Gastrocnemius medialis (tissue), 4 donors: ENCODE data around the gene RHBDD1. TPM values are rescaled to one million over a fixed set of nuclear protein-coding genes. Genes with fewer than 3 reads are reported as not detected.

ENCODE experiments used
- ATAC-seq, 2 donors: fragments of 150-250 bp; one replicate each; pipeline ENCODE4 v1.9.1; 2016
- DNase-seq, 2 donors: peaks; one replicate each; pipeline ENCODE4 v3.0.0-alpha.2; 2019
- H3K27ac ChIP-seq, 4 donors: fragments of 200-600 bp; sonication (generic); 1 replicate in 1 of 4; 2 replicates in 3 of 4; pipeline ENCODE4 v1.5.1; 2016 to 2018; ENCODE audit warnings: mild to moderate bottlenecking in 2 of 4, moderate library complexity in 1 of 4
- H3K27me3 ChIP-seq, 3 donors: fragments of 200-600 bp; sonication (generic) in 2 of 3; 1 replicate in 1 of 3; 2 replicates in 2 of 3; pipeline versions ENCODE4 v1.5.1 to v1.6.0; 2016 to 2019; ENCODE audit warnings: mild to moderate bottlenecking in 1 of 3, moderate library complexity in 1 of 3
- H3K36me3 ChIP-seq, 2 donors: fragments of 200-600 bp; sonication (generic) in 1 of 2; one replicate each; pipeline ENCODE4 v1.5.1; 2017 to 2018
- H3K4me1 ChIP-seq, 2 donors: fragments of 200-600 bp; sonication (generic) in 1 of 2; one replicate each; pipeline ENCODE4 v1.5.1; 2016 to 2017; ENCODE audit warnings: mild to moderate bottlenecking in 2 of 2
- H3K4me3 ChIP-seq, 4 donors: fragments of 200-600 bp; sonication (generic) in 3 of 4; 1 replicate in 1 of 4; 2 replicates in 3 of 4; pipeline ENCODE4 v1.5.1; 2016 to 2019; ENCODE audit warnings: mild to moderate bottlenecking in 2 of 4
- H3K9me3 ChIP-seq, 3 donors: fragments of 200-600 bp; sonication (generic) in 2 of 3; 1 replicate in 1 of 3; 2 replicates in 2 of 3; pipeline ENCODE4 v1.5.1; 2016 to 2019
- CTCF ChIP-seq, 5 experiments: fragments of 450-650 bp in 3 of 5; fragments of 200-600 bp in 2 of 5; sonication (generic) in 2 of 5; IDR thresholded peaks in 4 of 5; conservative IDR thresholded peaks in 1 of 5; 1 replicate in 4 of 5; 2 replicates in 1 of 5; pipeline ENCODE4 v1.5.1; 2016 to 2019; ENCODE audit warnings: antibody characterized with exemption in 5 of 5, mild to moderate bottlenecking in 3 of 5, moderate library complexity in 3 of 5
- POLR2A ChIP-seq, 2 donors: fragments of 450-650 bp; IDR thresholded peaks; one replicate each; pipeline ENCODE4 v1.6.1; 2017; ENCODE audit warnings: antibody characterized with exemption in 2 of 2, mild to moderate bottlenecking in 2 of 2, moderate library complexity in 2 of 2
- in situ Hi-C, 4 donors: fragments of 200-750 bp; cut with MboI; loops; one replicate each; pipeline versions ENCODE4 v1.15.0 to v1.8.0; 2017; ENCODE audit warnings: low sequenced_read_pairs in 4 of 4
- intact Hi-C: fragments of 100-400 bp; cut with DNase I; formaldehyde crosslinking; loops from one replicate; pipeline ENCODE4 v1.15.1; 2023; ENCODE audit warnings: low total_unique reads
- total RNA-seq, 4 donors: library from RNA; depleted of rRNA; stranded (reverse); fragments of >200 nt; gene quantifications; one replicate each; pipeline versions ENCODE4 v1.1.0 to v1.2.3, GENCODE V29; 2016

RHBDD1 gene
- total RNA-seq, 4 donors from 2014 or later = 6.2 to 14.2 (median 8.7) TPM

DNA sequence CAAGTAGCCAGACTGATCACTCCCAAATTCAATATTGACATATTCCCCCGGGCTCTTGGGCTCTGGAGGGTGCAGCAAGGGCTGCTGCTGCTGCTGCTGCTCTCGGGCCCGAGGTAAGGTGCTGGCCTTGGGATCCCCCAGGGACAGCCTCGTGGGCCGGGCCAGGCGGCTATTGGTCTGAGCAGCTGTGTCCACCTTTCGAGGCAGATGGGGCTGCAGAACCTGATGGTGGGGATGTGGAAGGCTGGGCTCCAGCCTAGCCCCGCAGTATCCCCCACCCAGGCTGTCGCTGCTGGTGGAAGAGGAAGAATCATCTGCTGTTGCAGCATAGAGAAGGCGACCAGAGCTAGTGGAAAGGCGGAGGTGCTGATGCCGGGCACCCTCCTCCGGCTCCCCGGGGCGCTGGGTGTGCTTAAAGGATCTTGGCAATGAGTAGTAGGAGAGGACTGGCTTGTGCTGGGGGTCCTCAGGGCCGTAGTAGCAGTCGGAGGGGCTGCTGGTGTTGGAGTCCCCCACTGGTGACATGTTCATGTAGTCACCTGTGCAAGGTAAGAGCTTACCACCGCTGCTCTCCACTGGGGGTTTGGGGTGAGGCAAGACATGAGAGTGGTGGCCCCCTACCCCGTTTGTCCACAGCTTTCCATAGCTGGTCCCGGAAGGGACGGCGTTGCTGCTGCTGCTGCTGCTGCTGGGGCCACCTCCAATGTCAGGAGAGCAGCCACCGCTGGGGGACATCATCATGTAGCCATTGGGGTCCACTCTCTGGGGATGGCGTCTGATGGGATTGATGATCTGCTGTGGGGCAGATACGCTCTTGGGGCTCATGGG lies 39.6 kb upstream of the RHBDD1 start:
- intact Hi-C loops = loop anchor here (1.0 to 10.0 kb wide), 6 partner anchors 61 to 709 kb away; no protein-coding TSS in a partner anchor
- ATAC-seq (no peak), DNase-seq (no peak)
- Histone ChIP-seq H3K9me3 (no peaks in the 10 kb centered on the region), H3K36me3 (no peaks in the 10 kb centered on the region), H3K4me3 (peak overlapping the region; percentile 79 to 95 (median 88)), H3K27ac (peak overlapping the region; percentile 95 to 99 (median 98)), H3K27me3 (no peaks in the 10 kb centered on the region), H3K4me1 (peaks cover 44 to 56% of the 10 kb centered on the region in 2 donors)
- TF ChIP-seq POLR2A (IDR thresholded peaks at IDR 0.05) (no peak), CTCF (IDR thresholded peaks at IDR 0.05 in 4 of 5, conservative IDR thresholded peaks at IDR 0.05 in 1 of 5) (no peak)
- in situ Hi-C loops = loop anchor here in 2 of 4 donors (10.0 to 25.0 kb wide), 2 partner anchors 51 to 134 kb away; no protein-coding TSS in a partner anchor

GRCh38 chr2:226796840-226797288 lies 39.0 kb upstream of the RHBDD1 start:
- TF ChIP-seq POLR2A (IDR thresholded peaks at IDR 0.05) (no peak), CTCF (IDR thresholded peaks at IDR 0.05 in 4 of 5, conservative IDR thresholded peaks at IDR 0.05 in 1 of 5) (peak; percentile 73 to 86 (median 81))
- DNase-seq = peak; percentile 41 to 69
- H3K4me3 ChIP-seq = peak overlapping the region; percentile 79 to 95 (median 88)
- peak; percentile 22 to 35 for ATAC-seq
- H3K27ac ChIP-seq = peak overlapping the region; percentile 95 to 99 (median 98)
- in situ Hi-C loops = loop anchor here in 2 of 4 donors (10.0 to 25.0 kb wide), 2 partner anchors 52 to 135 kb away; no protein-coding TSS in a partner anchor
- H3K27me3 ChIP-seq = no peaks in the 10 kb centered on the region
- H3K9me3 ChIP-seq = no peaks in the 10 kb centered on the region
- H3K36me3 ChIP-seq = no peaks in the 10 kb centered on the region
- peaks cover 50 to 62% of the 10 kb centered on the region in 2 donors for H3K4me1 ChIP-seq
- intact Hi-C loops = loop anchor here (1.0 to 10.0 kb wide), 6 partner anchors 62 to 710 kb away; no protein-coding TSS in a partner anchor

- Histone ChIP-seq H3K9me3 (no peaks in the 10 kb centered on the region), H3K27ac (peak overlapping the region; percentile 95 to 99 (median 98)), H3K4me1 (peaks cover 45 to 63% of the 10 kb centered on the region in 2 donors), H3K36me3 (no peaks in the 10 kb centered on the region), H3K4me3 (peak overlapping the region; percentile 79 to 95 (median 88)), H3K27me3 (no peaks in the 10 kb centered on the region)
- DNase-seq = peak; percentile 10 to 30
- TF ChIP-seq POLR2A (IDR thresholded peaks at IDR 0.05) (no peak), CTCF (IDR thresholded peaks at IDR 0.05 in 4 of 5, conservative IDR thresholded peaks at IDR 0.05 in 1 of 5) (no peak)
- intact Hi-C loops = loop anchor here (2.0 to 10.0 kb wide), 5 partner anchors 63 to 711 kb away; no protein-coding TSS in a partner anchor
- in situ Hi-C loops = loop anchor here in 2 of 4 donors (10.0 to 25.0 kb wide), 2 partner anchors 53 to 135 kb away; no protein-coding TSS in a partner anchor
- no peak for ATAC-seq
Measured at GRCh38 chr2:226797289-226797988, 38.4 kb upstream of the RHBDD1 start.

- DNase-seq = peak in 1 of 2 donors; percentile 25
- intact Hi-C loops = loop anchor here (2.0 to 10.0 kb wide), 5 partner anchors 63 to 711 kb away; no protein-coding TSS in a partner anchor
- in situ Hi-C loops = loop anchor here in 2 of 4 donors (10.0 to 25.0 kb wide), 2 partner anchors 53 to 136 kb away; no protein-coding TSS in a partner anchor
- TF ChIP-seq POLR2A (IDR thresholded peaks at IDR 0.05) = no peak
- no peak for TF ChIP-seq CTCF (IDR thresholded peaks at IDR 0.05 in 4 of 5, conservative IDR thresholded peaks at IDR 0.05 in 1 of 5)
- H3K36me3 ChIP-seq = no peaks in the 10 kb centered on the region
- H3K4me1 ChIP-seq = peaks cover 39 to 58% of the 10 kb centered on the region in 2 donors
- H3K27me3 ChIP-seq = no peaks in the 10 kb centered on the region
- H3K9me3 ChIP-seq = no peaks in the 10 kb centered on the region
- H3K4me3 ChIP-seq = peak overlapping the region; percentile 79 to 95 (median 88)
- ATAC-seq = no peak
- peak overlapping the region; percentile 95 to 99 (median 98) for H3K27ac ChIP-seq
Measured at GRCh38 chr2:226797989-226798421, 37.8 kb upstream of the RHBDD1 start.
